Spleen (tissue), 7 donors: Measurements from ENCODE around the gene RTL5.

Source experiments
- CTCF ChIP-seq, 11 experiments: fragments of 200-600 bp in 7 of 11; fragments of 450-650 bp in 4 of 11; sonication (generic) in 4 of 11; IDR thresholded peaks in 8 of 11; conservative IDR thresholded peaks in 3 of 11; 1 replicate in 7 of 11; 2 replicates in 4 of 11; pipeline versions ENCODE4 v1.4.0 to v1.8.0; 2016 to 2021; ENCODE audit warnings: antibody characterized with exemption in 11 of 11, inconsistent platforms in 4 of 11, mild to moderate bottlenecking in 1 of 11
- POLR2AphosphoS5 ChIP-seq, 3 donors: sonication (generic); formaldehyde crosslinking; IDR thresholded peaks; one replicate each; pipeline ENCODE4 v1.5.1; 2017; ENCODE audit warnings: antibody characterized with exemption in 3 of 3
- donor health status: DM: no; HTN: no; CAD: no; lungs with moderate emphysema.
- donor health status: DM: no; HTN: no; CAD: no.
- donor health status: DM: no; HTN: no; CAD: no.

- TF ChIP-seq CTCF (IDR thresholded peaks at IDR 0.05 in 8 of 11, conservative IDR thresholded peaks at IDR 0.05 in 3 of 11) (no peak), POLR2AphosphoS5 (IDR thresholded peaks at IDR 0.05) (peak; percentile 43 to 82 (median 72))
These were observed at the start of gene RTL5 for GRCh38 chrX:72131317-72132294.
